Lung (tissue), 12 donors: ENCODE results near the gene DYNC2LI1. TPM values are rescaled to one million over a fixed set of nuclear protein-coding genes. Genes with fewer than 3 reads are reported as not detected.

Source experiments
- ATAC-seq: fragments of 200-7000 bp; cut with Tn5 transposase; one replicate; pipeline ENCODE4 v1.9.1; 2020; ENCODE audit warnings: moderate number of reproducible peaks; ENCODE audit not compliant: insufficient read depth, low FRiP score
- DNase-seq, 3 donors: peaks; one replicate each; pipeline ENCODE4 v3.0.0-alpha.2; 2013 to 2017
- H3K27ac ChIP-seq, 2 donors: one replicate each; pipeline ENCODE4 v1.5.1; 2013; ENCODE audit warnings: mild to moderate bottlenecking in 2 of 2, moderate library complexity in 2 of 2, control low read depth in 1 of 2, inconsistent platforms in 1 of 2, low read depth in 1 of 2, low read length in 1 of 2
- H3K27me3 ChIP-seq, 3 donors: one replicate each; pipeline ENCODE4 v1.5.1; 2013; ENCODE audit warnings: low read length in 2 of 3; ENCODE audit not compliant: control insufficient read depth in 3 of 3, insufficient read depth in 3 of 3
- H3K36me3 ChIP-seq, 4 donors: one replicate each; pipeline ENCODE4 v1.5.1; 2013; ENCODE audit warnings: low read length in 4 of 4, mild to moderate bottlenecking in 1 of 4, moderate library complexity in 1 of 4; ENCODE audit not compliant: control insufficient read depth in 4 of 4, insufficient read depth in 4 of 4
- H3K4me1 ChIP-seq, 5 donors: one replicate each; pipeline ENCODE4 v1.5.1; 2013; ENCODE audit warnings: low read length in 5 of 5, mild to moderate bottlenecking in 2 of 5, moderate library complexity in 1 of 5; ENCODE audit not compliant: control insufficient read depth in 5 of 5, insufficient read depth in 5 of 5
- H3K4me3 ChIP-seq: one replicate; pipeline ENCODE4 v1.5.1; 2013; ENCODE audit warnings: mild to moderate bottlenecking, control low read depth, moderate library complexity
- H3K9ac ChIP-seq, 2 donors: one replicate each; pipeline ENCODE4 v1.5.1; 2013; ENCODE audit warnings: low read length in 2 of 2, control low read depth in 1 of 2; ENCODE audit not compliant: insufficient read depth in 1 of 2
- H3K9me3 ChIP-seq, 4 donors: one replicate each; pipeline ENCODE4 v1.5.1; 2013; ENCODE audit warnings: low read length in 3 of 4, mild to moderate bottlenecking in 1 of 4, moderate library complexity in 1 of 4; ENCODE audit not compliant: control insufficient read depth in 4 of 4, insufficient read depth in 3 of 4
- CTCF ChIP-seq: IDR thresholded peaks from 2 replicates; pipeline ENCODE4 v1.5.1; 2012; ENCODE audit warnings: mild to moderate bottlenecking; ENCODE audit errors: control extremely low read depth, extremely low read depth
- WGBS, 2 donors: extraction: QIAGEN DNeasy Blood & Tissue Kit; methylation state at CpG; one replicate each; pipeline ENCODE4 v1.1.7; 2013; 5-methylcytosine and 5-hydroxymethylcytosine counted together
- polyA plus RNA-seq, 2 donors: library from polyadenylated mRNA; stranded (reverse); fragments of 200-250 nt; gene quantifications; one replicate each; pipeline ENCODE4 v1.2.1, GENCODE V29; 2013
- total RNA-seq, 2 donors: library from RNA; depleted of rRNA in 1 of 2; stranded (reverse); fragments of >200 nt in 1 of 2; gene quantifications; one replicate each; pipeline ENCODE4 v1.2.1, GENCODE V29; 2014 to 2021
- donor health status: control.
- donor health status: control.
- donor health status: Bipolar disorder and iron deficiency.
- donor health status: healthy.
- donor health status: DM: yes; HTN: yes; CAD: no.

DYNC2LI1 gene
- total and polyA plus RNA-seq, 4 donors, result 15.4 to 99.7 (median 24.9) TPM

GRCh38 chr2:43749583-43749982, 24.3 kb upstream of the DYNC2LI1 start:
- WGBS, 2 donors, result 69 to 83% methylated on average over 3 of the region's 3 CpGs
- DNase-seq, result no peak
- Histone ChIP-seq H3K4me1 (peaks cover 0 to 8% (median 0%) of the 10 kb centered on the region in 5 donors), H3K27ac (no peak overlapping the region), H3K27me3 (no peaks in the 10 kb centered on the region), H3K4me3 (no peak overlapping the region), H3K9ac (no peak overlapping the region), H3K36me3 (peaks cover 0 to 48% (median 20%) of the 10 kb centered on the region in 4 donors), H3K9me3 (no peaks in the 10 kb centered on the region)
- TF ChIP-seq CTCF, result no peak
- no peak for ATAC-seq

- peaks cover 0 to 49% (median 23%) of the 10 kb centered on the region in 4 donors for H3K36me3 ChIP-seq
- no peak overlapping the region for H3K9ac ChIP-seq
- no peaks in the 10 kb centered on the region for H3K9me3 ChIP-seq
- WGBS, 2 donors, result 94 to 96% methylated on average over 5 of the region's 5 CpGs
- TF ChIP-seq CTCF, result no peak
- no peak overlapping the region for H3K27ac ChIP-seq
- no peaks in the 10 kb centered on the region for H3K4me1 ChIP-seq
- H3K4me3 ChIP-seq, result no peak overlapping the region
- ATAC-seq, result no peak
- no peak for DNase-seq
- no peaks in the 10 kb centered on the region for H3K27me3 ChIP-seq
These were observed 22.3 kb upstream of the DYNC2LI1 start for GRCh38 chr2:43751476-43751990.

GRCh38 chr2:43752302-43752701, 21.5 kb upstream of the DYNC2LI1 start:
- Histone ChIP-seq H3K4me3 (no peak overlapping the region), H3K27ac (no peak overlapping the region), H3K27me3 (no peaks in the 10 kb centered on the region), H3K9me3 (no peaks in the 10 kb centered on the region), H3K9ac (no peak overlapping the region), H3K36me3 (peaks cover 0 to 52% (median 26%) of the 10 kb centered on the region in 4 donors), H3K4me1 (no peaks in the 10 kb centered on the region)
- ATAC-seq (no peak), DNase-seq (no peak)
- no peak for TF ChIP-seq CTCF

GRCh38 chr2:43754180-43754579, 19.7 kb upstream of the DYNC2LI1 start:
- no peaks in the 10 kb centered on the region for H3K9me3 ChIP-seq
- no peak overlapping the region for H3K9ac ChIP-seq
- H3K27me3 ChIP-seq, result no peaks in the 10 kb centered on the region
- no peak overlapping the region for H3K27ac ChIP-seq
- peaks cover 0 to 6% (median 0%) of the 10 kb centered on the region in 5 donors for H3K4me1 ChIP-seq
- no peak for TF ChIP-seq CTCF
- WGBS, 2 donors, result 85 to 88% methylated on average over 7 of the region's 7 CpGs
- H3K4me3 ChIP-seq, result no peak overlapping the region
- peaks cover 0 to 52% (median 26%) of the 10 kb centered on the region in 4 donors for H3K36me3 ChIP-seq
- no peak for ATAC-seq
- no peak for DNase-seq
